Neural progenitor cell (in vitro differentiated cells): Measurements from ENCODE around the gene SLC25A18. TPM values are rescaled to one million over a fixed set of nuclear protein-coding genes. Genes with fewer than 3 reads are reported as not detected.
A peak's percentile ranks its signal among the peaks of the same experiment; 100 is the strongest.
"Not testable (repeated sequence)": the region's sequence is repeated elsewhere in the genome, so short reads cannot be mapped to it uniquely, and the experiment has no call there.

ENCODE experiments used
- DNase-seq: peaks from one replicate; pipeline ENCODE4 v3.0.0-alpha.2; 2016; ENCODE audit warnings: low spot score
- H2AFZ ChIP-seq: fragments of 200-600 bp; sonication (generic); replicated peaks from 2 replicates; pipeline ENCODE4 v1.6.1; 2016; ENCODE audit warnings: antibody characterized with exemption
- H3F3A ChIP-seq: fragments of 200-600 bp; sonication (generic); 2 replicates; pipeline ENCODE4 v1.6.1; 2016; ENCODE audit warnings: antibody characterized with exemption, low read depth
- H3K27ac ChIP-seq: fragments of 200-600 bp; sonication (generic); 2 replicates; pipeline ENCODE4 v1.5.1; 2016; ENCODE audit warnings: mild to moderate bottlenecking
- H3K27me3 ChIP-seq: fragments of 200-600 bp; sonication (generic); 2 replicates; pipeline ENCODE4 v1.6.1; 2016; ENCODE audit warnings: mild to moderate bottlenecking, moderate library complexity
- H3K36me3 ChIP-seq: fragments of 200-600 bp; sonication (generic); 2 replicates; pipeline ENCODE4 v1.5.1; 2016
- H3K4me1 ChIP-seq: fragments of 200-600 bp; sonication (generic); 2 replicates; pipeline ENCODE4 v1.6.1; 2016; ENCODE audit warnings: mixed run types
- H3K4me2 ChIP-seq: fragments of 200-600 bp; sonication (generic); 2 replicates; pipeline ENCODE4 v1.6.1; 2016
- H3K4me3 ChIP-seq: fragments of 200-600 bp; sonication (generic); 2 replicates; pipeline ENCODE4 v1.5.1; 2016
- H3K79me2 ChIP-seq: fragments of 200-600 bp; sonication (generic); 2 replicates; pipeline ENCODE4 v1.6.1; 2016; ENCODE audit warnings: low read depth
- H3K9ac ChIP-seq: fragments of 200-600 bp; sonication (generic); 2 replicates; pipeline ENCODE4 v1.6.1; 2016
- H3K9me3 ChIP-seq: fragments of 200-600 bp; sonication (generic); 2 replicates; pipeline ENCODE4 v1.5.1; 2016; ENCODE audit warnings: low read depth
- H4K20me1 ChIP-seq: fragments of 200-600 bp; sonication (generic); 2 replicates; pipeline ENCODE4 v1.6.1; 2016; ENCODE audit warnings: low read depth
- H3K27ac Mint-ChIP-seq: 3 replicates; pipeline ENCODE4 v1.8.0; 2021; ENCODE audit warnings: mixed read lengths
- H3K27me3 Mint-ChIP-seq: 2 replicates; pipeline ENCODE4 v1.8.0; 2022; ENCODE audit warnings: low read depth, mild to moderate bottlenecking, inconsistent platforms, moderate library complexity, mixed read lengths; ENCODE audit not compliant: insufficient read depth
- H3K36me3 Mint-ChIP-seq: 3 replicates; pipeline ENCODE4 v1.8.0; 2021; ENCODE audit warnings: mixed read lengths
- H3K4me1 Mint-ChIP-seq: 3 replicates; pipeline ENCODE4 v1.8.0; 2021; ENCODE audit warnings: mixed read lengths
- H3K4me3 Mint-ChIP-seq: 3 replicates; pipeline ENCODE4 v1.8.0; 2021; ENCODE audit warnings: mild to moderate bottlenecking, moderate library complexity, mixed read lengths
- H3K9me3 Mint-ChIP-seq: 3 replicates; pipeline ENCODE4 v1.8.0; 2020; ENCODE audit warnings: mixed read lengths
- CTCF ChIP-seq: fragments of 200-600 bp; sonication (generic); IDR thresholded peaks from 2 replicates; pipeline ENCODE4 v1.5.1; 2017; ENCODE audit warnings: antibody characterized with exemption, mild to moderate bottlenecking
- EZH2 ChIP-seq: fragments of 200-600 bp; sonication (generic); IDR thresholded peaks from 2 replicates; pipeline ENCODE4 v1.6.1; 2017; ENCODE audit warnings: antibody characterized with exemption, mild to moderate bottlenecking, moderate library complexity
- EZH2phosphoT487 ChIP-seq: fragments of 200-600 bp; sonication (generic); IDR thresholded peaks from 2 replicates; pipeline ENCODE4 v1.6.1; 2017; ENCODE audit warnings: antibody characterized with exemption
- total RNA-seq: library from RNA; depleted of rRNA; stranded (reverse); fragments of >200 nt; gene quantifications from 2 replicates; pipeline ENCODE4 v1.2.3, GENCODE V29; 2015; ENCODE audit warnings: low replicate concordance

SLC25A18 gene
- total RNA-seq, 1 donor from 2014 or later = 0.88 TPM

- peaks cover 26% of the 10 kb centered on the region for H3F3A ChIP-seq
- TF ChIP-seq CTCF = no peak
- TF ChIP-seq EZH2 = no peak
- TF ChIP-seq EZH2phosphoT487 = no peak
- no peaks in the 10 kb centered on the region for H3K27me3 ChIP-seq
- H3K4me1 Mint-ChIP-seq = peaks cover 14% of the 10 kb centered on the region
- no peak overlapping the region for H3K4me2 ChIP-seq
- no peak overlapping the region for H3K27ac Mint-ChIP-seq
- no peaks in the 10 kb centered on the region for H3K36me3 Mint-ChIP-seq
- no peak overlapping the region for H3K9ac ChIP-seq
- H3K27ac ChIP-seq = no peak overlapping the region
- no peak overlapping the region for H2AFZ ChIP-seq
- no peaks in the 10 kb centered on the region for H3K9me3 Mint-ChIP-seq
- H3K79me2 ChIP-seq = peaks cover 13% of the 10 kb centered on the region
- peaks cover 7% of the 10 kb centered on the region for H3K4me1 ChIP-seq
- no peaks in the 10 kb centered on the region for H3K9me3 ChIP-seq
- no peak for DNase-seq
- no peaks in the 10 kb centered on the region for H3K36me3 ChIP-seq
- no peak overlapping the region for H3K4me3 ChIP-seq
- no peaks in the 10 kb centered on the region for H4K20me1 ChIP-seq
- no peak overlapping the region for H3K4me3 Mint-ChIP-seq
- peaks cover 2% of the 10 kb centered on the region for H3K27me3 Mint-ChIP-seq
Observed at GRCh38 chr22:17634696-17635095, 71.4 kb downstream of the SLC25A18 start.

- H3K9ac ChIP-seq, H3K9me3 Mint-ChIP-seq, H3K9me3 ChIP-seq, H3K27ac ChIP-seq, H3K27me3 Mint-ChIP-seq, H3K4me2 ChIP-seq, H3K27me3 ChIP-seq, H3K4me3 ChIP-seq, H2AFZ ChIP-seq, H3K36me3 Mint-ChIP-seq, H3K4me3 Mint-ChIP-seq, H4K20me1 ChIP-seq, H3K27ac Mint-ChIP-seq, H3K4me1 ChIP-seq, DNase-seq, H3K36me3 ChIP-seq: not testable (repeated sequence)
- peaks cover 26% of the 10 kb centered on the region for H3F3A ChIP-seq
- peaks cover 18% of the 10 kb centered on the region for H3K4me1 Mint-ChIP-seq
- H3K79me2 ChIP-seq = peaks cover 27% of the 10 kb centered on the region
Observed at GRCh38 chr22:17636850-17637249, 73.6 kb downstream of the SLC25A18 start.

- no peaks in the 10 kb centered on the region for H3K9me3 Mint-ChIP-seq
Observed at GRCh38 chr22:17637490-17638181, 74.3 kb downstream of the SLC25A18 start.

More at GRCh38 chr22:17637490-17638181, 74.3 kb downstream of the SLC25A18 start:
- Histone ChIP-seq H4K20me1 (no peaks in the 10 kb centered on the region), H3K4me2 (peak overlapping the region; percentile 86), H3K9me3 (no peaks in the 10 kb centered on the region), H3K27me3 (no peaks in the 10 kb centered on the region), H3K4me1 (peaks cover 9% of the 10 kb centered on the region), H3K79me2 (peaks cover 33% of the 10 kb centered on the region), H3F3A (peaks cover 26% of the 10 kb centered on the region), H3K27ac (peak overlapping the region; percentile 96), H3K36me3 (no peaks in the 10 kb centered on the region), H3K4me3 (peak overlapping the region; percentile 93), H3K9ac (peak overlapping the region; percentile 90), H2AFZ (peak overlapping the region; percentile 90)
- Mint-ChIP-seq H3K27ac (peak overlapping the region; percentile 97), H3K4me3 (peak overlapping the region; percentile 96), H3K27me3 (no peaks in the 10 kb centered on the region), H3K4me1 (peaks cover 18% of the 10 kb centered on the region), H3K36me3 (peaks cover 8% of the 10 kb centered on the region)
- TF ChIP-seq EZH2 (no peak), CTCF (no peak), EZH2phosphoT487 (no peak)
- DNase-seq = no peak
